Mucosa of stomach (tissue), 1 donor: ENCODE results near the gene RAB1A.
"Not testable (repeated sequence)": the region's sequence is repeated elsewhere in the genome, so short reads cannot be mapped to it uniquely, and the experiment has no call there.

ENCODE experiments used
- H3K27me3 ChIP-seq: one replicate; pipeline ENCODE4 v1.7.0; 2013; ENCODE audit warnings: mild to moderate bottlenecking, low read length; ENCODE audit not compliant: control insufficient read depth, insufficient read depth
- H3K36me3 ChIP-seq: one replicate; pipeline ENCODE4 v1.7.0; 2013; ENCODE audit warnings: low read length; ENCODE audit not compliant: control insufficient read depth, insufficient read depth
- H3K4me1 ChIP-seq: one replicate; pipeline ENCODE4 v1.7.0; 2013; ENCODE audit warnings: mild to moderate bottlenecking, low read length; ENCODE audit not compliant: control insufficient read depth, insufficient read depth
- H3K4me3 ChIP-seq: one replicate; pipeline ENCODE4 v1.7.0; 2013; ENCODE audit warnings: low read length
- H3K9ac ChIP-seq: one replicate; pipeline ENCODE4 v1.7.0; 2013; ENCODE audit warnings: mild to moderate bottlenecking, low read length, moderate library complexity
- H3K9me3 ChIP-seq: one replicate; pipeline ENCODE4 v1.7.0; 2013; ENCODE audit warnings: mild to moderate bottlenecking, low read length, moderate library complexity; ENCODE audit not compliant: control insufficient read depth
- donor health status: Pancreatic carcinoma.

Gene RAB1A

GRCh38 chr2:65159261-65159660 lies 29.4 kb upstream of the RAB1A start:
- Histone ChIP-seq H3K36me3 (no peaks in the 10 kb centered on the region), H3K4me3 (no peak overlapping the region), H3K9ac (no peak overlapping the region), H3K27me3 (no peaks in the 10 kb centered on the region), H3K9me3 (no peaks in the 10 kb centered on the region), H3K4me1 (peaks cover 22% of the 10 kb centered on the region)

DNA sequence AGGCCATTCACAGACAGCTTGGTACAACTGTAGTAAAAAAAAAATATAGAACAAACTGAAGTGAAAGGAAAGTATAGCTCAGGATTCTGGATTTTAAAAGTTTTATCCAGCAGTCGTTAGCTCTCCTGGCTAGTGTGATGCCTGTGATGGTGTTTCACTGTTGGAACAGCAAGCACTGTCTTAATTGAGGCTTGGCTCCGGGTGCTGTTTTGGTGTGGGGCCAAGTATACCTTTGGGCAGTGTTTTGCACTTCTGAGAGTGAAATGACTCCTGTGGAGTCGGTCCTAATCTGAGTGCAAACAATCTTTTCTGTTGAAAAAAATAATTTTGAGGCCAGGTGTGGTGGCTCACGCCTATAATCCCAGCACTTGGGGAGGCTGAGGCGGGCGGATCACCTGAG lies 28.7 kb upstream of the RAB1A start:
- no peaks in the 10 kb centered on the region for H3K27me3 ChIP-seq

GRCh38 chr2:65157856-65158255 lies 27.9 kb upstream of the RAB1A start:
- not testable (repeated sequence) for H3K9me3 ChIP-seq, H3K4me3 ChIP-seq, H3K36me3 ChIP-seq, H3K4me1 ChIP-seq, H3K9ac ChIP-seq, H3K27me3 ChIP-seq

More for the DNA sequence above, 28.7 kb upstream of the RAB1A start:
- Histone ChIP-seq H3K4me1 (peaks cover 15% of the 10 kb centered on the region), H3K9ac (no peak overlapping the region), H3K4me3 (no peak overlapping the region), H3K36me3 (no peaks in the 10 kb centered on the region), H3K9me3 (no peaks in the 10 kb centered on the region)

- Histone ChIP-seq H3K9me3 (no peaks in the 10 kb centered on the region), H3K27me3 (no peaks in the 10 kb centered on the region), H3K4me1 (peaks cover 10% of the 10 kb centered on the region)
Observed at GRCh38 chr2:65156041-65156440, 26.1 kb upstream of the RAB1A start.

GRCh38 chr2:65153515-65153914 lies 23.6 kb upstream of the RAB1A start:
- Histone ChIP-seq H3K4me3 (no peak overlapping the region), H3K4me1 (no peaks in the 10 kb centered on the region), H3K36me3 (no peaks in the 10 kb centered on the region), H3K9ac (no peak overlapping the region), H3K9me3 (no peaks in the 10 kb centered on the region), H3K27me3 (no peaks in the 10 kb centered on the region)

More at GRCh38 chr2:65156041-65156440, 26.1 kb upstream of the RAB1A start:
- Histone ChIP-seq H3K36me3 (no peaks in the 10 kb centered on the region), H3K4me3 (no peak overlapping the region), H3K9ac (no peak overlapping the region)

- no peaks in the 10 kb centered on the region for H3K9me3 ChIP-seq
- H3K4me1 ChIP-seq: peaks cover 6% of the 10 kb centered on the region
- H3K27me3 ChIP-seq: no peaks in the 10 kb centered on the region
- H3K4me3 ChIP-seq: no peak overlapping the region
- H3K36me3 ChIP-seq: no peaks in the 10 kb centered on the region
- no peak overlapping the region for H3K9ac ChIP-seq
Observed at GRCh38 chr2:65146078-65146477, 16.2 kb upstream of the RAB1A start.

GRCh38 chr2:65144571-65144970 lies 14.7 kb upstream of the RAB1A start:
- Histone ChIP-seq H3K9ac (no peak overlapping the region), H3K36me3 (no peaks in the 10 kb centered on the region), H3K27me3 (no peaks in the 10 kb centered on the region), H3K9me3 (no peaks in the 10 kb centered on the region), H3K4me3 (no peak overlapping the region), H3K4me1 (peaks cover 6% of the 10 kb centered on the region)

- Histone ChIP-seq H3K4me1 (peaks cover 8% of the 10 kb centered on the region), H3K27me3 (no peaks in the 10 kb centered on the region), H3K4me3 (no peak overlapping the region), H3K9me3 (no peaks in the 10 kb centered on the region), H3K36me3 (no peaks in the 10 kb centered on the region), H3K9ac (no peak overlapping the region)
Observed at GRCh38 chr2:65142515-65142914, 12.6 kb upstream of the RAB1A start.

GRCh38 chr2:65137197-65137775 lies 7.4 kb upstream of the RAB1A start:
- no peaks in the 10 kb centered on the region for H3K27me3 ChIP-seq
- H3K9me3 ChIP-seq: no peaks in the 10 kb centered on the region
- peaks cover 5% of the 10 kb centered on the region for H3K4me1 ChIP-seq
- H3K36me3 ChIP-seq: no peaks in the 10 kb centered on the region
- H3K4me3 ChIP-seq: no peak overlapping the region
- H3K9ac ChIP-seq: no peak overlapping the region

DNA sequence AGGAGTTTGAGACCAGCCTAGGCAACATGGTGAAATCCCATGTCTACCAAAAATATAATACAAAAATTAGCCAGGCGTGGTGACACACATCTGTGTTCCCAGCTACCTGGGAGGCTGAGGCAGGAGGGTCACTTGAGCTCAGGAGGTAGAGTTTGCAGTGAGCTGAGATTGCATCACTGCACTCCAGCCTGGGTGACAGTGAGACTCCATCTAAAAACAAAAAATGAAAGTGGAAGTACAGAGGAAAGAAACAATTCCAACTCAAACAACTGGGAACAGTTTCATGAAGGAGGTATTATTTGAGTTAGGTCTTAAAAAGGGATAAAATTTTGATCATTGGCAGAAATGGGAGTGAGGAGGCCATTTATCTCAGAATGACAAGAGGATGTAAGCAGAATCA lies 6.3 kb upstream of the RAB1A start:
- Histone ChIP-seq H3K4me1 (peaks cover 6% of the 10 kb centered on the region), H3K9ac (no peak overlapping the region), H3K36me3 (no peaks in the 10 kb centered on the region), H3K4me3 (no peak overlapping the region), H3K27me3 (no peaks in the 10 kb centered on the region), H3K9me3 (no peaks in the 10 kb centered on the region)

DNA sequence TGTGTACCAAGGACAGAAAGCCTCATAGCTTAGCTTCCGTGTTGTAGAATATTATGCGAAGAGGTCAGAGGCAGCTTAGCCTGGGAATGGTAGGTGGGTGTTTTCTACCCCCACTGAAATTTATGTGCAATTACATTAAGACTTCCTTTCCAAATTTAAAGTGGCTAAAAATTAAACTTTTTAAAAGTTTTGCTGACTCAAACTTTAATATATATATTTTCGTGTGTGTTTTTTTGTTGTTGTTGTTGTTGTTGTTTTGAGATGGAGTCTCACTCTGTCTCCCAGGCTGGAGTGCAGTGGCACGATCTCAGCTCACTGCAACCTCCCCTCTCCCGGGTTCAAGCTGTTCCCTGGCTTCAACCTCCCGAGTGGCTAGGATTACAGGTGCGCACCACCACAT lies 4.3 kb upstream of the RAB1A start:
- Histone ChIP-seq H3K9ac (no peak overlapping the region), H3K9me3 (no peaks in the 10 kb centered on the region), H3K4me1 (peaks cover 11% of the 10 kb centered on the region), H3K27me3 (no peaks in the 10 kb centered on the region), H3K4me3 (no peak overlapping the region), H3K36me3 (no peaks in the 10 kb centered on the region)

DNA sequence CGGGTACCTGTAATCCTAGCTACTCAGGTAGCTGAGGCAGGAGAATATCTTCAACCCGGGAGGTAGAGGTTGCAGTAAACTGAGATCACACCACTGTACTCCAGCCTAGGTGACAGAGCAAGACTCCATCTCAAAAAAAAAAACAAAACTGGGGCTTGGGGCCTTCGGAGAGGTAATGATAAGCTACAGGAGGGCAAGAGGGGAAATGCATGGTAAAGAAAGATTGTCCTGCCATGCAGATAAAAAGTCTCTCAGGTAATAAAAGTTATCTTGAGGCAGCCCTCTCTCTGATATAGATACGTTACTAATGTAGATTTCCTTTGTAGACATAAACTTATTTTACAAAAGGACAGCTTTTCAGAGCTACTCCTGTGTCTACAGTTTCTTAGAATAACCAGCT lies 3.7 kb upstream of the RAB1A start:
- Histone ChIP-seq H3K9ac (no peak overlapping the region), H3K4me1 (peaks cover 11% of the 10 kb centered on the region), H3K36me3 (no peaks in the 10 kb centered on the region), H3K27me3 (no peaks in the 10 kb centered on the region), H3K9me3 (no peaks in the 10 kb centered on the region), H3K4me3 (no peak overlapping the region)

DNA sequence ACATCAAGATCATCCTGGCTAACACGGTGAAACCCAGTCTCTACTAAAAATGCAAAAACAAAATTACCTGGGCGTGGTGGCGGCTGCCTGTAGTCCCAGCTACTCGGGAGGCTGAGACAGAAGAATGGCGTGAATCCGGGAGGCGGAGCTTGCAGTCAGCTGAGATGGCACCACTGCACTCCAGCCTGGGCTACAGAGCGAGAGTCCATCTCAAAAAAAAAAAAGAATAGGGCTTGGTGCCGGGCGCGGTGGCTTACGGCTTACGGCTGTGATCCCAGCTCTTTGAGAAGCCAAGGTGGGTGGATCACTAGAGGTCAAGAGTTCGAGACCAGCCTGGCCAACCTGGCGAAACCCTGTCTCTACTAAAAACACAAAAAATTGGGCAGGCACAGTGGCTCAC lies 3.0 kb upstream of the RAB1A start:
- not testable (repeated sequence) for H3K27me3 ChIP-seq, H3K9ac ChIP-seq, H3K9me3 ChIP-seq, H3K36me3 ChIP-seq, H3K4me3 ChIP-seq
- peaks cover 11% of the 10 kb centered on the region for H3K4me1 ChIP-seq
